Subcutaneous abdominal adipose tissue (tissue), 5 donors: Measurements from ENCODE around the gene PRDX3.
A peak's percentile ranks its signal among the peaks of the same experiment; 100 is the strongest.

Experiments
- H3K27ac ChIP-seq: one replicate; pipeline ENCODE4 v1.7.0; 2013; ENCODE audit warnings: low read depth, mild to moderate bottlenecking, inconsistent platforms, low read length, moderate library complexity
- H3K27me3 ChIP-seq, 5 donors: one replicate each; pipeline ENCODE4 v1.7.0; 2013; ENCODE audit warnings: low read length in 5 of 5, inconsistent platforms in 1 of 5; ENCODE audit not compliant: control insufficient read depth in 5 of 5, insufficient read depth in 4 of 5
- H3K36me3 ChIP-seq, 5 donors: one replicate each; pipeline ENCODE4 v1.7.0; 2013; ENCODE audit warnings: low read length in 5 of 5; ENCODE audit not compliant: control insufficient read depth in 5 of 5, insufficient read depth in 5 of 5
- H3K4me1 ChIP-seq, 5 donors: one replicate each; pipeline ENCODE4 v1.7.0; 2013; ENCODE audit warnings: low read length in 5 of 5, mild to moderate bottlenecking in 3 of 5, moderate library complexity in 1 of 5; ENCODE audit not compliant: control insufficient read depth in 5 of 5, insufficient read depth in 5 of 5
- H3K4me3 ChIP-seq, 5 donors: one replicate each; pipeline ENCODE4 v1.7.0; 2013; ENCODE audit warnings: low read length in 5 of 5, low read depth in 1 of 5
- H3K9ac ChIP-seq, 5 donors: one replicate each; pipeline ENCODE4 v1.7.0; 2013; ENCODE audit warnings: low read length in 5 of 5, mild to moderate bottlenecking in 4 of 5, moderate library complexity in 3 of 5
- H3K9me3 ChIP-seq, 5 donors: one replicate each; pipeline ENCODE4 v1.7.0; 2013; ENCODE audit warnings: low read length in 5 of 5; ENCODE audit not compliant: control insufficient read depth in 5 of 5
- donor health status: healthy.
- donor health status: healthy.
- donor health status: healthy.
- donor health status: healthy.
- donor health status: healthy.

PRDX3 gene

DNA sequence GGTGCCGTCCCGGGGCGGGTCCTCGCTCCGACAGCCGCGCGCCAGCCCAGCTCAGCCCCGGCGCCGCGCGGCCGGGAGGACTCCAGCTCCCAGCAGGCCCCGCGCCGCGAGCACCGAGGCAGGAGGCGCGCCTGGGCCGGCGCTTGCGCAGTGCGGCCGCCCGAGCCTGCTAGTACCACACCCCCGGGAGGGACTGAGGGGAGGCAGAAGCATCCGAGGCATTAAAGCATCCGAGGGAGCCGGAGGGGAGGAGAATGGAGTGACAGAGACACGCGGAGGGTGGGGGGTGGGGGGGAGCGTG, 28.7 kb upstream of the PRDX3 start, which contains the start of gene GRK5:
Gene GRK5 (plus strand): TSS at position 206 of the 301 bp plus-strand sequence. CDS start 347 bp downstream, outside the sequence.
- Histone ChIP-seq H3K9ac (peak within 1 kb of the TSS; percentile 28 to 86 (median 77)), H3K27me3 (peaks cover 0 to 3% (median 0%) of the 10 kb centered on the region in 5 donors), H3K9me3 (no peaks in the 10 kb centered on the region), H3K36me3 (no peaks in the 10 kb centered on the region), H3K27ac (peak within 1 kb of the TSS; percentile 84), H3K4me1 (peaks cover 4 to 56% (median 43%) of the 10 kb centered on the region in 5 donors), H3K4me3 (peak within 1 kb of the TSS; percentile 81 to 96 (median 89))

DNA sequence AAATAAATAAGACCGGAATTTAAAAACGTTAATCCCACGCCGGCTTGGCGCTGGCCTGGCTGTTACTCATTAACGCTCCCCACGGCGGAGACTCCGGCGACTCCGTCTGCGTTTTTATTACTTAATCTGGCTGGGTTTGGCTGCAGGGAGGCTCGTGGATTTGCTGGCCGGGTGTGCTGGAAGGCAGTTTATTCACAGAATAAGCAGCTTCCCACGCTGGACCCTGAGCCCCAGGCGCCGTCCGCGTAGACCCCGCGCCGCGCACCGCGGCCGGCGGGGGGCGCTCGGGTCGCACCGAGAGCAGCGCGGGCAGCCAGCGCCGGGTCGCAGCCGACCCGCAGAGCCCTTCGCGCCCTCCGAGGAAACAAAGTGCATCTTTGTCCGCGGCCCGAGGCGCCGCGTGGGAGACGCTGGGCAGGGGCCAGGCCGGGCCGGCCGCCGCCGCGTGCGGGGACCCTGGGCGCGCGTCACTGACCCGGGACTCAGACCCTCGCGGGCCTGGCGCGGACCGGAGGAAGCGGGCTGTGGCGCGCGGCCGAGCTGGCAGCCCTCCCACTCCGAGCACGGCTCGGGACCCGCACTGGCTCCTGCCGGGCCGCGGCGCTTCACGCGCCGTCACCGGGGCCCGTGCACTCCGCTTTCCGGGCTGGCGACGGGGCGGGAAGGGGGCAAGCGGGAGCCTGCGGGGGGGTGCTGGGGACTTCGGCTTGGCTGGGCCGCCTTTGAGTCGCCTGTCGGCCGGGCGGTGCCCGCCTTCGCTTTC, 28.2 kb upstream of the PRDX3 start:
- Histone ChIP-seq H3K9ac (peak overlapping the region; percentile 28 to 86 (median 59)), H3K4me1 (peaks cover 4 to 50% (median 38%) of the 10 kb centered on the region in 5 donors), H3K9me3 (no peaks in the 10 kb centered on the region), H3K27me3 (peaks cover 0 to 3% (median 0%) of the 10 kb centered on the region in 5 donors), H3K36me3 (no peaks in the 10 kb centered on the region), H3K27ac (peak overlapping the region; percentile 81), H3K4me3 (peak overlapping the region; percentile 40 to 90 (median 60))

DNA sequence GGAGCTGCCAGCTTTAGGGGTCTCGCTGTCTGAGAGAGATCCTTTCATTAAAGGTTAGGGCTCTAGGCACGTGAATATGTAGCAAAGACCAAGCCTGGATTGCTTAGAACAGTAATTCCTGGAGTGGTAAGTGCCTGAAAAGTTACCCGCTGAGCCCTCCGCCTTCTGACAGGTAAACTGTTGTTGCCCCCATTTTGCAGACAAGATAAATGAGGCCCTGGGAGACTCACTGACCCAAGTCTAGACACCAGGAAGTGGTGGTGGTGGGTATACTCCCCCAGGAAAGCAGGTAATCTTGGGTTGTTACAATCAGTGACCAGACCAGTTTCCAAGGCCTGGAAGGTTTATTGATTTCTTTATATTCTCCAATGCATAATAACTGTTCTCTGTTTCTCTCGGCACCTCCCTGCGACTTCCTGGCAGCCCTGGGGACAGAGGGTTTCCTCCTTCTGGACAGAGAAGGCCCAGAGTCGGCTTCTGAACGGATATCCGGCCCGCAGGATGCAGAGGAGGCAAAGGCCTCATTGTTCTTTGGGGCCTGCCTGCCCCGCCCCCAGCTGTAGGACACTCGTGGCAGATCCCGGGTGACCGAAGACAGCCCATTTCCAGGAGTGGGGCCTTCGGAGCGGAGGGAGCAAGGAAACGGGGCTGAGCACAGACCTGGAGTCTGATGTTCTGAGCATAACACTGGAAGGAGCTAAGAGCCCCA, 27.4 kb upstream of the PRDX3 start:
- H3K9me3 ChIP-seq = no peaks in the 10 kb centered on the region
- H3K27ac ChIP-seq = peak overlapping the region; percentile 81
- peak overlapping the region; percentile 40 to 90 (median 60) for H3K4me3 ChIP-seq
- peaks cover 4 to 44% (median 36%) of the 10 kb centered on the region in 5 donors for H3K4me1 ChIP-seq
- peaks cover 0 to 3% (median 0%) of the 10 kb centered on the region in 5 donors for H3K27me3 ChIP-seq
- no peaks in the 10 kb centered on the region for H3K36me3 ChIP-seq
- H3K9ac ChIP-seq = peak overlapping the region; percentile 28 to 86 (median 59)

DNA sequence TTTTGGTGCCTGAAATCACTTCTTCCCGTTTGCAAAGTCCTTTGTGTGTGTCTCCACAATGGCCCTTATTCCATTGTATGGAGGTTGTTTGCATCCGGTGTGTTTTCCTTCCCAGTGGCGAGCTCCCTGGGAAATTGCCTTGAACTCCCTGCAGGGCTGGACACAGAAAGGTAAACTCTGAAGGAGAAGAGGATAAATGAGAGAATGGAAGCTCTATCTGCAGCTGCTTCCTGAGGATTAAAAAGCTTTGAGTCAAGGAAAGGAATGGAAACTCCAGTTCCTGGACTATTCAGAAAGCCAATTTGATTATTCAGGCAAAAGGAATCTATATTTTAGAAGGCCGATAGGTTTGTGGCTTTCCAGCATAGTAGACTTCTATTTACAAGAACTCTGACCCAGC, 24.4 kb upstream of the PRDX3 start:
- H3K27me3 ChIP-seq = peaks cover 0 to 5% (median 0%) of the 10 kb centered on the region in 5 donors
- H3K9ac ChIP-seq = no peak overlapping the region
- no peaks in the 10 kb centered on the region for H3K36me3 ChIP-seq
- peaks cover 2 to 35% (median 20%) of the 10 kb centered on the region in 5 donors for H3K4me1 ChIP-seq
- no peaks in the 10 kb centered on the region for H3K9me3 ChIP-seq
- no peak overlapping the region for H3K4me3 ChIP-seq
- H3K27ac ChIP-seq = no peak overlapping the region

DNA sequence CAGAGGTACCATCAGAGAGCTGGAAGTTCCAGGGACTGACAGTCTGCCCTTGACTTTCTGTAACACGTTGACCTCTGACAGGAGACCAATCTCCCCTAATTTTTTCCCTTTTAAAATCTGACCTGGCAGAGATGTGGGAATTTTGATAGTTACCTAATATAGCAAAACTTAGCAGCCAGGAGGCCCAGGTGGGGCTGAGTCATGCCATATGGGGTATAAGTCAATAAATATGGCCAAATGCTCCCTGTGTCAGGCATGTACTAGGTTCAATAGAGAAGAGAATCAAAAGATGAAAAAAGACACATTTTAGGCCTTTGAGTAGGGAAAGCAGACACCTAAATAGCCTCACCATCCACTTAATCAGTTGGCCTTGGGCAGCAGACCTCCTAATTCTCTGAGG, 22.6 kb upstream of the PRDX3 start:
- Histone ChIP-seq H3K4me1 (peaks cover 2 to 32% (median 12%) of the 10 kb centered on the region in 5 donors), H3K36me3 (no peaks in the 10 kb centered on the region), H3K9me3 (no peaks in the 10 kb centered on the region), H3K27me3 (peaks cover 0 to 5% (median 0%) of the 10 kb centered on the region in 5 donors), H3K9ac (no peak overlapping the region), H3K27ac (no peak overlapping the region), H3K4me3 (no peak overlapping the region)

DNA sequence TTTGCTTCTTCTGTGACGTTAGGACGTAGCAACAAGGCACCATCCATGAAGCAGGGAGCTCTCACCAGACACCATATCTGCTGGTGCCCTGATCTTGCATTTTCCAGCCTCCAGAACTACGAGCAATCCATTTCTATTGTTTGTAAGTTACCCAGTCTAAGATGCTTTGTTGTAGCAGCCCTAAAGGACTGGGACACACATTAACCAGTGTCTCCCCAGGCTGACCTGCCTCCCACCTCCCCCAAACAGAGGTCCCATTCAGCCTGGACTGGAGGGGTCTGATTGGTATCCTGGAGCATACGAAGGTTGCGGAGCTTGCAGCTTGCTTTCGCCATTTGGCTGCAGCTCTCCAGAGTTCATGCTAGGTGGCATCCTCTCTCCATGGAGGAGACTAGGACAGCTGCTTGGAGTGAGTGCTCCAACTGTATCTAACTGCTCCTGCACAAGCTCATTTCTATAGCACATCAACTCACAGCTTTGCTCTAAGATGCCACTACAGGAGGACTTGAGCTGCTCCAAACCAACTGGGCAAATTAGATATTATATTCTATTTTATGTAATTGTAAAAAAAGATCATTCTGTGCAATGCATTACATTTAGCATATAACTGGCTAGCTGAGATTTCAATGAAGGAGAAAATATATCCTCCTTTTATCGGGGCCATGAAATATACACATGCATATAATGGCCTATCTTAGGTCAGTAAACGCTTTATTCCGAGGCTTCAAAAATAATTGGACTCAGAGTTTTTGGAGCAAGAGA, 20.8 kb upstream of the PRDX3 start:
- Histone ChIP-seq H3K36me3 (no peaks in the 10 kb centered on the region), H3K4me3 (peak overlapping the region in 2 of 5 donors; percentile 5 to 35), H3K27me3 (peaks cover 0 to 5% (median 2%) of the 10 kb centered on the region in 5 donors), H3K4me1 (peaks cover 0 to 25% (median 5%) of the 10 kb centered on the region in 5 donors), H3K9ac (no peak overlapping the region), H3K27ac (no peak overlapping the region), H3K9me3 (no peaks in the 10 kb centered on the region)

DNA sequence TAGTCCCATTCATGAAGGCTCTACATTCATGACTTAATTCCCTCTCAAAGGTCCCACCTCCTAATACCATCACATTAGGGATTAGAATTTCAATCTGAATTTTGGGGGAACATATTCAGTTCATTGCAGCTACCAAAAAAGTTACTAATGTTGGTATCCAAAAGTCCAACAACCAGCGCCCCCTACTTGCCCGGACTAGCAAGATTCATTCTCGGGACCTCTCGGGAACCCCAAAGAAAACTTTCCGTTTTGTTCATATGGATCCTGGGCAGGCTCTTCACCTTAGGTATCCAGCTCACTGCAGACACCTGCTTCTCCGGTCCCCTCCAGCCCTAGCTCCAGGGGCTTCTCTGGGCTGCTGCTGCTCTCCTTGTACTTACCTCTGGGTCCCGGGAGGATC, 19.8 kb upstream of the PRDX3 start:
- no peaks in the 10 kb centered on the region for H3K9me3 ChIP-seq
- peaks cover 0 to 5% (median 2%) of the 10 kb centered on the region in 5 donors for H3K27me3 ChIP-seq
- H3K36me3 ChIP-seq = no peaks in the 10 kb centered on the region
- H3K27ac ChIP-seq = no peak overlapping the region
- peaks cover 0 to 24% (median 5%) of the 10 kb centered on the region in 5 donors for H3K4me1 ChIP-seq
- H3K4me3 ChIP-seq = no peak overlapping the region
- H3K9ac ChIP-seq = no peak overlapping the region

DNA sequence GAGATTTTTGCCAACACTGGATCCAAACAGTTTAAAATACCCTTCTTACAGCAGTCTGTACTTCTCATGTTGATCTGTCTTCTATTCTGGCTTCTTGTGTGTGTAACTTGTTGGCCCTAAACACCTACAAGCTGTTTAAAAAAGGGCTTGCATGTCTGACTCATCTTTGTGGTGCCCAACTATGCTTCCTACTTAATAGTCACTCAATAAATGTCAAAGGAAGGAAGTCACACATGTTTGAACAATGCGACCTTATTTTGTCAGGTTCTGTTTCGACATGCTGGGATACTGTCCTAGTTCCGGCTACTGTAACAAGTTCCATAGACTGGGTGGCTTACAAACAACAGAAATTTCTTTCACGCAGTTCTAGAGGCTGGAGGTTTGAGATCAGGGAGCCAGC, 19.3 kb upstream of the PRDX3 start:
- H3K9me3 ChIP-seq = no peaks in the 10 kb centered on the region
- no peaks in the 10 kb centered on the region for H3K36me3 ChIP-seq
- no peak overlapping the region for H3K9ac ChIP-seq
- H3K27me3 ChIP-seq = peaks cover 0 to 5% (median 2%) of the 10 kb centered on the region in 5 donors
- H3K27ac ChIP-seq = no peak overlapping the region
- no peak overlapping the region for H3K4me3 ChIP-seq
- peaks cover 0 to 19% (median 5%) of the 10 kb centered on the region in 5 donors for H3K4me1 ChIP-seq

DNA sequence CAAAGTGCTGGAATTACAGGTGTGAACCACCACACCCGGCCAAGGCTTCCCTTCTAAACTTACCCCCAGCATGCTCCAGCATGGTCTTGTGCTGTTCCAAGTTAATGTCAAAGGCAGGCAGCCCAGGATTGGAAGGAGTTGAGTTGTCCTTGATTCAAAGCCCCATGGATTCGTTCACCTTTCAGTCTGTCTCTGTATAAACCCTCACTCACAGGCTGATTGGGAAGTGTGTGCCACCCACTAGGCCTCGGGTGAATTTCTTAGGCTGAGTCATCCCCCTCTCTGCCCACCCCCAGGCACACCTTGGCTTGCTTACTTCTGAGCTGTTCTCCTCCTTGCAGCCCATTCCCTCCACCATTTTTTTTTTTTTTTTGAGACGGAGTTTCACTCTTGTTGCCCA, 13.3 kb upstream of the PRDX3 start:
- Histone ChIP-seq H3K9ac (no peak overlapping the region), H3K4me1 (peaks cover 0 to 7% (median 0%) of the 10 kb centered on the region in 5 donors), H3K4me3 (no peak overlapping the region), H3K36me3 (no peaks in the 10 kb centered on the region), H3K27me3 (peaks cover 0 to 2% (median 0%) of the 10 kb centered on the region in 5 donors), H3K27ac (no peak overlapping the region), H3K9me3 (no peaks in the 10 kb centered on the region)
